H9 (cell line): Measurements from ENCODE around the gene OTULINL. TPM values are rescaled to one million over a fixed set of nuclear protein-coding genes. Genes with fewer than 3 reads are reported as not detected.

ENCODE experiments used
- DNase-seq: peaks from one replicate; pipeline ENCODE4 v3.0.0-alpha.2; 2017
- H2AFZ ChIP-seq: one replicate; pipeline ENCODE4 v1.6.1; 2013; ENCODE audit warnings: mild to moderate bottlenecking, low read length, control low read depth, moderate library complexity
- H2AK5ac ChIP-seq: 2 replicates; pipeline ENCODE4 v1.6.1; 2013; ENCODE audit warnings: low read length, control low read depth, mixed read lengths; ENCODE audit not compliant: insufficient read length
- H2BK120ac ChIP-seq: one replicate; pipeline ENCODE4 v1.6.1; 2013; ENCODE audit warnings: low read depth, mild to moderate bottlenecking, low read length, control low read depth, inconsistent platforms; ENCODE audit not compliant: poor library complexity, severe bottlenecking
- H2BK12ac ChIP-seq: 2 replicates; pipeline ENCODE4 v1.6.1; 2013; ENCODE audit warnings: low read length, control low read depth, mixed read lengths, low read depth; ENCODE audit not compliant: insufficient read length
- H2BK15ac ChIP-seq: 2 replicates; pipeline ENCODE4 v1.6.1; 2013; ENCODE audit warnings: low read depth, low read length, control low read depth
- H2BK20ac ChIP-seq: one replicate; pipeline ENCODE4 v1.6.1; 2013; ENCODE audit warnings: low read depth, mild to moderate bottlenecking, low read length, control low read depth, inconsistent platforms; ENCODE audit not compliant: poor library complexity, severe bottlenecking
- H2BK5ac ChIP-seq: 2 replicates; pipeline ENCODE4 v1.6.1; 2013; ENCODE audit warnings: low read length, control low read depth, mixed read lengths; ENCODE audit not compliant: insufficient read length
- H3K14ac ChIP-seq: 2 replicates; pipeline ENCODE4 v1.6.1; 2013; ENCODE audit warnings: low read length, control low read depth; ENCODE audit not compliant: insufficient read depth
- H3K18ac ChIP-seq: 2 replicates; pipeline ENCODE4 v1.6.1; 2013; ENCODE audit warnings: low read depth, mild to moderate bottlenecking, mixed read lengths, low read length, control low read depth; ENCODE audit not compliant: insufficient read length
- H3K23ac ChIP-seq: 2 replicates; pipeline ENCODE4 v1.6.1; 2013; ENCODE audit warnings: low read length, control low read depth, mixed read lengths, low read depth; ENCODE audit not compliant: insufficient read length
- H3K23me2 ChIP-seq: 2 replicates; pipeline ENCODE4 v1.6.1; 2013; ENCODE audit warnings: low read depth, mild to moderate bottlenecking, mixed read lengths, low read length, control low read depth; ENCODE audit not compliant: insufficient read length, poor library complexity, severe bottlenecking
- H3K27ac ChIP-seq: 2 replicates; pipeline ENCODE4 v1.5.1; 2013; ENCODE audit warnings: low read length, control low read depth, mixed read lengths, low read depth; ENCODE audit not compliant: insufficient read length
- H3K27me3 ChIP-seq: 2 replicates; pipeline ENCODE4 v1.6.1; 2013; ENCODE audit warnings: low read length, control low read depth, inconsistent platforms; ENCODE audit not compliant: insufficient read depth
- H3K4ac ChIP-seq: 2 replicates; pipeline ENCODE4 v1.6.1; 2013; ENCODE audit warnings: low read depth, mild to moderate bottlenecking, control low read depth, inconsistent platforms, low read length, moderate library complexity
- H3K4me1 ChIP-seq: 2 replicates; pipeline ENCODE4 v1.6.1; 2013; ENCODE audit warnings: low read length, control low read depth, inconsistent platforms; ENCODE audit not compliant: insufficient read depth
- H3K4me2 ChIP-seq: 2 replicates; pipeline ENCODE4 v1.6.1; 2013; ENCODE audit warnings: low read length, control low read depth, mixed read lengths; ENCODE audit not compliant: insufficient read length, insufficient read depth
- H3K56ac ChIP-seq: 2 replicates; pipeline ENCODE4 v1.6.1; 2013; ENCODE audit warnings: low read depth, mild to moderate bottlenecking, mixed read lengths, low read length, control low read depth; ENCODE audit not compliant: insufficient read length
- H3K79me1 ChIP-seq: 2 replicates; pipeline ENCODE4 v1.6.1; 2013; ENCODE audit warnings: low read depth, mild to moderate bottlenecking, moderate library complexity, low read length, control low read depth, inconsistent platforms; ENCODE audit not compliant: insufficient read depth, poor library complexity, severe bottlenecking
- H3K79me2 ChIP-seq: 2 replicates; pipeline ENCODE4 v1.6.1; 2013; ENCODE audit warnings: low read length, control low read depth, inconsistent platforms; ENCODE audit not compliant: insufficient read depth
- H3K9ac ChIP-seq: 2 replicates; pipeline ENCODE4 v1.6.1; 2013; ENCODE audit warnings: low read length, control low read depth, mixed read lengths; ENCODE audit not compliant: insufficient read length; ENCODE audit errors: extremely low read depth
- H3K9me3 ChIP-seq: one replicate; pipeline ENCODE4 v1.6.1; 2013; ENCODE audit warnings: low read depth, low read length, inconsistent platforms; ENCODE audit not compliant: control insufficient read depth
- H3T11ph ChIP-seq: one replicate; pipeline ENCODE4 v1.6.1; 2013; ENCODE audit warnings: mild to moderate bottlenecking, low read length, control low read depth, inconsistent platforms
- H4K20me1 ChIP-seq: one replicate; pipeline ENCODE4 v1.6.1; 2013; ENCODE audit not compliant: control insufficient read depth, insufficient read length, insufficient read depth
- H4K5ac ChIP-seq: 2 replicates; pipeline ENCODE4 v1.6.1; 2013; ENCODE audit warnings: low read depth, mild to moderate bottlenecking, mixed read lengths, low read length, control low read depth; ENCODE audit not compliant: insufficient read length
- H4K8ac ChIP-seq: replicated peaks from 2 replicates; pipeline ENCODE4 v1.6.1; 2013; ENCODE audit warnings: low read length, control low read depth, mixed read lengths, low read depth; ENCODE audit not compliant: insufficient read length
- H4K91ac ChIP-seq: 2 replicates; pipeline ENCODE4 v1.6.1; 2013; ENCODE audit warnings: low read depth, mild to moderate bottlenecking, moderate library complexity, mixed read lengths, low read length, control low read depth; ENCODE audit not compliant: insufficient read length
- H3K27ac Mint-ChIP-seq, 3 experiments: 2 replicates in 2 of 3; 3 replicates in 1 of 3; pipeline ENCODE4 v1.8.0; 2020 to 2021; ENCODE audit warnings: mixed read lengths in 3 of 3, mild to moderate bottlenecking in 1 of 3, moderate library complexity in 1 of 3
- H3K27me3 Mint-ChIP-seq: 2 replicates; pipeline ENCODE4 v1.8.0; 2021; ENCODE audit warnings: low read depth, mild to moderate bottlenecking, moderate library complexity, mixed read lengths
- H3K36me3 Mint-ChIP-seq, 3 experiments: 2 replicates in 2 of 3; 3 replicates in 1 of 3; pipeline ENCODE4 v1.8.0; 2020 to 2021; ENCODE audit warnings: low read depth in 3 of 3, mixed read lengths in 3 of 3; ENCODE audit not compliant: insufficient read depth in 1 of 3
- H3K4me1 Mint-ChIP-seq, 2 experiments: 2 replicates each; pipeline ENCODE4 v1.8.0; 2020; ENCODE audit warnings: mixed read lengths in 2 of 2
- H3K4me3 Mint-ChIP-seq, 2 experiments: 2 replicates in 1 of 2; 3 replicates in 1 of 2; pipeline ENCODE4 v1.8.0; 2020 to 2021; ENCODE audit warnings: mild to moderate bottlenecking in 2 of 2, mixed read lengths in 2 of 2, moderate library complexity in 1 of 2
- H3K9me3 Mint-ChIP-seq, 2 experiments: 2 replicates in 1 of 2; 3 replicates in 1 of 2; pipeline ENCODE4 v1.8.0; 2020; ENCODE audit warnings: mild to moderate bottlenecking in 2 of 2, mixed read lengths in 2 of 2, moderate library complexity in 1 of 2
- CTCF ChIP-seq: fragments of 200-600 bp; sonication (generic); conservative IDR thresholded peaks from 3 replicates; pipeline ENCODE4 v1.8.0; 2021; ENCODE audit warnings: antibody characterized with exemption, mild to moderate bottlenecking
- WGBS: extraction: QIAGEN DNeasy Blood & Tissue Kit; methylation state at CpG from one replicate; pipeline ENCODE4 v1.1.7; 2013; ENCODE audit warnings: missing lambda C conversion rate, low lambda C conversion rate, mixed read lengths; ENCODE audit not compliant: insufficient read length; ENCODE audit errors: extremely low coverage; 5-methylcytosine and 5-hydroxymethylcytosine counted together
- total RNA-seq: library from RNA; stranded (reverse); gene quantifications from 2 replicates; pipeline ENCODE4 v1.2.1, GENCODE V29; 2021

Gene OTULINL
- total RNA-seq, 1 experiment from 2014 or later: 7.5 TPM

- peaks cover 0 to 18% (median 5%) of the 10 kb centered on the region in 3 experiments; a peak in 4 of 7 replicates for H3K36me3 Mint-ChIP-seq
- Histone ChIP-seq H2AFZ (no peak overlapping the region), H3K4me2 (peak overlapping the region; percentile 27), H4K8ac (no peak overlapping the region), H2BK15ac (no peak overlapping the region), H3K14ac (no peak overlapping the region), H3K18ac (no peak overlapping the region), H3K79me1 (no peaks in the 10 kb centered on the region), H3K27me3 (peaks cover 2% of the 10 kb centered on the region; the same call in 1 of the 2 replicates), H3T11ph (no peak overlapping the region), H4K91ac (no peak overlapping the region), H3K4me1 (no peaks in the 10 kb centered on the region), H2BK120ac (no peak overlapping the region), H3K56ac (no peak overlapping the region), H2BK12ac (no peak overlapping the region), H2BK20ac (no peak overlapping the region), H3K27ac (no peak overlapping the region), H3K23ac (no peak overlapping the region), H4K5ac (no peak overlapping the region), H3K4ac (no peak overlapping the region), H2AK5ac (no peak overlapping the region), H3K9me3 (no peaks in the 10 kb centered on the region), H3K23me2 (peaks cover 3% of the 10 kb centered on the region), H3K79me2 (no peaks in the 10 kb centered on the region), H3K9ac (no peak overlapping the region), H4K20me1 (no peaks in the 10 kb centered on the region), H2BK5ac (no peak overlapping the region)
- WGBS: no CpG with 5 or more reads among the region's 86 CpGs
- peak overlapping the region; percentile 74 to 80 for H3K4me3 Mint-ChIP-seq
- no peak overlapping the region for H3K27ac Mint-ChIP-seq
- H3K27me3 Mint-ChIP-seq: peaks cover 64% of the 10 kb centered on the region
- TF ChIP-seq CTCF: peak; percentile 44; the same call in 2 of the 3 replicates
- H3K4me1 Mint-ChIP-seq: peaks cover 10 to 11% of the 10 kb centered on the region in 2 experiments
- peak; percentile 72 for DNase-seq
- peaks cover 5 to 11% of the 10 kb centered on the region in 2 experiments; a peak in 4 of 5 replicates for H3K9me3 Mint-ChIP-seq
Measured at GRCh38 chr5:14581891-14582796, 552 bp downstream of the OTULINL start.
